Heart left ventricle (tissue), 13 donors: ENCODE results near the gene NDFIP2.

Experiments
- POLR2A ChIP-seq, 2 donors: fragments of 450-650 bp; IDR thresholded peaks; one replicate each; pipeline ENCODE4 v1.6.1; 2017; ENCODE audit warnings: antibody characterized with exemption in 2 of 2, mild to moderate bottlenecking in 2 of 2, moderate library complexity in 2 of 2
- TF ChIP-seq, protein P1 (sequence below), 12 donors: fragments of 200-600 bp; sonication (generic) in 4 of 12; IDR thresholded peaks; one replicate each; pipeline versions ENCODE4 v1.5.0 to v1.8.0; 2018 to 2022; ENCODE audit warnings: antibody characterized with exemption in 12 of 12, mild to moderate bottlenecking in 5 of 12
- donor health status: ischemic (EF 13 %, LVEDD 7.1; RV severe dilation, severe dysfunction).
- donor health status: DM: no; HTN: yes; CAD: no.
- donor health status: DM: no; HTN: no; CAD: no.
- donor health status: ischemic (EF 25% LVEDD 6.9; RV normal size, moderate dysfunction).
- donor health status: ischemic (EF 25% LVEDD 5.7; RV mildly dilated, moderate dysfunction).
- donor health status: ischemic (EF 35%, LVEDD 5.7; RV mildly dilated, moderate dysfunction).
- donor health status: nonischemic (EF 11% LVEDD 7.7; RV severe dilation, severe dysfunction).
- donor health status: DM: yes; HTN: yes; CAD: no.
- donor health status: PGD.
- donor health status: ischemic (EF 29% LVEDD 5.4; RV normal size, mild dysfunction).
- donor health status: nonischemic (EF 23%, LVEDD 6.1; RV moderate dilation, normal function).

DNA sequence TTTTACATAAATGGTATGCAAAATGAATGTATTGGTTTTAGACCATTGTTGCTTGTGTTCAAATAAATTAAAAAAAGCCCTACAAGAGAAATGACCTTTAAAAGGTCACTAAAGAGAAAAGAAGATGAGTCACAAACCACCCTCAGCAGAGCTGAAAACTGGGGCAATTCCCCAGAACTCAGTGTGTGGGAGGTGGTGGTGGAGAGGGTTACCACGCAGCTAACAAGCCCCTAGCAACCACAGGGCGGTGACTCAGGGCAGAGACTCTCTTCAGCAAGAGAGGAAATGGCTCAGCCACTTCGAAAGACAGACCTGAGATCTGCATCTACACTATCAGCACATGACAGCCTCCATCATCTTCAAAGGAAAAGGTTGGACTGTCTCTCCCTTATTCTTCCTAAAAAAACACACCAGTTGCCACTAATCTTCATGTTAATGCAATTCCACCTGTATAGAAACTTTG lies 29.4 kb upstream of the NDFIP2 start:
- no peak for TF ChIP-seq POLR2A (IDR thresholded peaks at IDR 0.05)
- TF ChIP-seq, protein P1, sequence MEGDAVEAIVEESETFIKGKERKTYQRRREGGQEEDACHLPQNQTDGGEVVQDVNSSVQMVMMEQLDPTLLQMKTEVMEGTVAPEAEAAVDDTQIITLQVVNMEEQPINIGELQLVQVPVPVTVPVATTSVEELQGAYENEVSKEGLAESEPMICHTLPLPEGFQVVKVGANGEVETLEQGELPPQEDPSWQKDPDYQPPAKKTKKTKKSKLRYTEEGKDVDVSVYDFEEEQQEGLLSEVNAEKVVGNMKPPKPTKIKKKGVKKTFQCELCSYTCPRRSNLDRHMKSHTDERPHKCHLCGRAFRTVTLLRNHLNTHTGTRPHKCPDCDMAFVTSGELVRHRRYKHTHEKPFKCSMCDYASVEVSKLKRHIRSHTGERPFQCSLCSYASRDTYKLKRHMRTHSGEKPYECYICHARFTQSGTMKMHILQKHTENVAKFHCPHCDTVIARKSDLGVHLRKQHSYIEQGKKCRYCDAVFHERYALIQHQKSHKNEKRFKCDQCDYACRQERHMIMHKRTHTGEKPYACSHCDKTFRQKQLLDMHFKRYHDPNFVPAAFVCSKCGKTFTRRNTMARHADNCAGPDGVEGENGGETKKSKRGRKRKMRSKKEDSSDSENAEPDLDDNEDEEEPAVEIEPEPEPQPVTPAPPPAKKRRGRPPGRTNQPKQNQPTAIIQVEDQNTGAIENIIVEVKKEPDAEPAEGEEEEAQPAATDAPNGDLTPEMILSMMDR (IDR thresholded peaks at IDR 0.05): no peak
